ENCODE measurements around the gene RASSF5.

DNA sequence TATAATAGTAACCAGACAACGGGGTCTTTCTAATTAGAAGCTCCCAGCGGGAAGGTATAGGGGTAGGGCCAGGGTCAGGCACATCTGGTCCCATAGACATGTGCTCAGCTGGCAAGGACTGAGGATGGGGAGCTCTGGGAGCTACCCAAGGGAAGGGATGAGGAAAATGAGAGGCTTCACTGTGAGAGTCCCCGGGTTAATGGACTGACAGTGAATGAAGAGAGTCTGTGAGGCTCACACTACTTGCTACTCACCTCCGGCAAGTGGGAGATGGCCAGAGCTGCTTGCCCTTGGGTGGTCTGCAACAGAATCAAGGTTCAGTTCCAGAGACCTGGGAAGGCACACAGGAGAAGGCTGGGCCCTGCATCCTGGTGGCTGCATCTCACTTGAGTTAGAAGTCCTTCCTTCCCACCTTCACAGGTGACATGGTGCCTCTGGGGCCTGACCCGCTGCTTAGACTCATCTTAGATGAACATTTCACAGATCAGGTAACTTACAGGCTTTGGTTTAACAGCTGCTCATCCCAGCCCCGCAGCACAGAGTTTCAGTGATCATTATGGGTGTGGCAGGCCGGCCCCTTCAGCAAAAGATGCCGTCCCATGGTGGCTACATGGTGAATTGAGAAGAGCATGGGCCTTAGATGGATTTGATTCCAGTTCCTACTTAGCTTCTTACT lies 73.2 kb downstream of the RASSF5 start:
- TF ChIP-seq CTCF (IDR thresholded peaks at IDR 0.05) (no peak), SIN3A (IDR thresholded peaks at IDR 0.05; ENCODE audit: borderline replicate concordance, low read depth, low read length) (no peak), RCOR1 (IDR thresholded peaks at IDR 0.05; ENCODE audit: low read length) (no peak), GABPA (IDR thresholded peaks at IDR 0.05; ENCODE audit: low read depth) (no peak), YY1 (IDR thresholded peaks at IDR 0.05; ENCODE audit: low read depth) (no peak)
